ENCODE results near the gene NR1H3. TPM values are rescaled to one million over a fixed set of nuclear protein-coding genes. Genes with fewer than 3 reads are reported as not detected.

The NR1H3 gene
- total RNA-seq, 1 experiment from 2014 or later, result 31.6 TPM

- ChIA-PET POLR2A (ENCODE audit: unreplicated experiment) (no interaction called here), CTCF (interaction anchor here (0.6 kb wide), 1 partner anchor 8 kb away, joined by 3 read pairs; no protein-coding TSS in a partner anchor)
- no peaks in the 10 kb centered on the region for H3K79me2 ChIP-seq (ENCODE audit: low read length)
- H2AFZ ChIP-seq (ENCODE audit: low read length), result peak overlapping the region; percentile 74
- H3F3A ChIP-seq (ENCODE audit: low read length, unreplicated experiment), result peaks cover 6% of the 10 kb centered on the region
- H3K9me2 ChIP-seq (replicated peaks; ENCODE audit: low read length), result no peaks in the 10 kb centered on the region
- H3K9ac ChIP-seq (ENCODE audit: low read length), result peak overlapping the region; percentile 40
- no peaks in the 10 kb centered on the region for H4K20me1 ChIP-seq (ENCODE audit: low read length)
- no TSS peak for BruUV-seq (replicated peaks)
- ATAC-seq (no peak), DNase-seq (no peak)
- intact Hi-C loops (cut with micrococcal nuclease), result loop anchor here (5.0 kb wide), 1 partner anchor 40 kb away; no protein-coding TSS in a partner anchor
- peak overlapping the region; percentile 62 for H3K27ac ChIP-seq (ENCODE audit: low read length)
- no peaks in the 10 kb centered on the region for H3K27me3 ChIP-seq (ENCODE audit: low read length)
- H3K4me1 ChIP-seq (ENCODE audit: insufficient read depth, low read length), result peaks cover 41% of the 10 kb centered on the region
- no peaks in the 10 kb centered on the region for H3K9me3 ChIP-seq (ENCODE audit: low read length)
- H3K4me3 ChIP-seq (ENCODE audit: low read length), result peak overlapping the region; percentile 38; the same call in 1 of the 2 replicates
- H3K4me2 ChIP-seq (ENCODE audit: low read length), result peak overlapping the region; percentile 54
- no peak for TF ChIP-seq EZH2phosphoT487 (IDR thresholded peaks at IDR 0.05; ENCODE audit: borderline replicate concordance, low read length)
- no peak for TF ChIP-seq CTCF (conservative IDR thresholded peaks at IDR 0.05; ENCODE audit: low read depth, low read length)
- TF ChIP-seq EZH2 (IDR thresholded peaks at IDR 0.05; ENCODE audit: low read length, unreplicated experiment), result no peak
- no peaks in the 10 kb centered on the region for H3K36me3 ChIP-seq (ENCODE audit: low read depth, low read length)
These were observed 649 bp upstream of the NR1H3 start for GRCh38 chr11:47257177-47257516.

GRCh38 chr11:47258317-47258902 is 614 bp downstream of the NR1H3 start:
- H3K27ac ChIP-seq (ENCODE audit: low read length), result peak overlapping the region; percentile 62
- H4K20me1 ChIP-seq (ENCODE audit: low read length), result no peaks in the 10 kb centered on the region
- no peaks in the 10 kb centered on the region for H3K9me2 ChIP-seq (replicated peaks; ENCODE audit: low read length)
- no peak for DNase-seq
- intact Hi-C loops (cut with micrococcal nuclease), result loop anchor here (2.0 to 5.0 kb wide), 2 partner anchors 41 to 96 kb away; no protein-coding TSS in a partner anchor
- no peaks in the 10 kb centered on the region for H3K36me3 ChIP-seq (ENCODE audit: low read depth, low read length)
- H3K4me2 ChIP-seq (ENCODE audit: low read length), result peak overlapping the region; percentile 75
- BruUV-seq (replicated peaks), result no TSS peak
- H2AFZ ChIP-seq (ENCODE audit: low read length), result no peak overlapping the region
- H3K27me3 ChIP-seq (ENCODE audit: low read length), result no peaks in the 10 kb centered on the region
- ChIA-PET CTCF (interaction anchor here (1.4 to 2.4 kb wide), 7 partner anchors 10 to 97 kb away, joined by 4 to 33 read pairs (median 10); partner anchors contain the start of gene ACP2), POLR2A (ENCODE audit: unreplicated experiment) (interaction anchor here (0.6 kb wide), 1 partner anchor 96 kb away, joined by 3 read pairs; no protein-coding TSS in a partner anchor)
- no peaks in the 10 kb centered on the region for H3K79me2 ChIP-seq (ENCODE audit: low read length)
- H3K9ac ChIP-seq (ENCODE audit: low read length), result no peak overlapping the region
- H3K4me3 ChIP-seq (ENCODE audit: low read length), result peak overlapping the region; percentile 38; the same call in 1 of the 2 replicates
- no peaks in the 10 kb centered on the region for H3K9me3 ChIP-seq (ENCODE audit: low read length)
- ATAC-seq, result no peak
- peaks cover 6% of the 10 kb centered on the region for H3F3A ChIP-seq (ENCODE audit: low read length, unreplicated experiment)
- TF ChIP-seq CTCF (conservative IDR thresholded peaks at IDR 0.05; ENCODE audit: low read depth, low read length) (no peak), EZH2 (IDR thresholded peaks at IDR 0.05; ENCODE audit: low read length, unreplicated experiment) (no peak), EZH2phosphoT487 (IDR thresholded peaks at IDR 0.05; ENCODE audit: borderline replicate concordance, low read length) (no peak)
- peaks cover 41% of the 10 kb centered on the region for H3K4me1 ChIP-seq (ENCODE audit: insufficient read depth, low read length)
